Measurements from ENCODE around the gene EXOC3.

Gene EXOC3

DNA sequence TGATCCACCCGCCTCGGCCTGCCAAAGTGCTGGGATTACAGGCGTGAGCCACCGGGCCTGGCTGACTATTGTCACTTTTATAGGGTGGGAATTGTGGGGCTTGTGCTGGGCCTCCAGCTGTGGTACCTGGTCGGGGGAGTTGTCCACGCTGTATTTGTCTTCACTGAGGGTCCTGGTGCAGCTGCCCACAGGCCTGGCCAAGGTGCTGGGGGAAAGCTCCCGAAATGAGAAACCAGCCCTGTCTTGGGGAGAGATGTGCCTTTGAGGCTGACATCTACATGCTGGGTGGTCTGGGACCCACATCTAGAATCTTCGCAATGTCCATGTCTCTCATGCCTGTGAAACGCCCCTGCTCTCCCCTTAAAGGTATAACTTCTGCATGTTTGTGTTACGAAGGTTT, 2.6 kb downstream of the EXOC3 start:
- no peak overlapping the region for H2AFZ ChIP-seq (ENCODE audit: low read length)
- H3F3A ChIP-seq (ENCODE audit: low read depth): no peaks in the 10 kb centered on the region
- H3K36me3 ChIP-seq (ENCODE audit: insufficient read depth, low read length): peaks cover 34% of the 10 kb centered on the region; the same call in 1 of the 2 replicates
- no peaks in the 10 kb centered on the region for H3K9me3 ChIP-seq (ENCODE audit: insufficient read depth, low read depth, low read length)
- H3K9ac ChIP-seq (ENCODE audit: low read depth, low read length, poor library complexity, severe bottlenecking): peak overlapping the region; percentile 33
- H3K4me2 ChIP-seq (ENCODE audit: low read depth, low read length, poor library complexity, severe bottlenecking): peak overlapping the region; percentile 23
- peaks cover 37% of the 10 kb centered on the region for H3K4me1 ChIP-seq (ENCODE audit: insufficient read depth, low read length, poor library complexity, severe bottlenecking)
- peaks cover 55% of the 10 kb centered on the region for H3K79me2 ChIP-seq (ENCODE audit: insufficient read depth, low read length)
- no peaks in the 10 kb centered on the region for H3K9me2 ChIP-seq (replicated peaks; ENCODE audit: low read depth, low read length)
- H3K4me3 ChIP-seq (ENCODE audit: low read length, poor library complexity, severe bottlenecking): no peak overlapping the region
- no peaks in the 10 kb centered on the region for H3K27me3 ChIP-seq (ENCODE audit: insufficient read depth, low read length, poor library complexity, severe bottlenecking)
- TF ChIP-seq EZH2phosphoT487 (IDR thresholded peaks at IDR 0.05; ENCODE audit: borderline replicate concordance): no peak
- TF ChIP-seq, protein P1, sequence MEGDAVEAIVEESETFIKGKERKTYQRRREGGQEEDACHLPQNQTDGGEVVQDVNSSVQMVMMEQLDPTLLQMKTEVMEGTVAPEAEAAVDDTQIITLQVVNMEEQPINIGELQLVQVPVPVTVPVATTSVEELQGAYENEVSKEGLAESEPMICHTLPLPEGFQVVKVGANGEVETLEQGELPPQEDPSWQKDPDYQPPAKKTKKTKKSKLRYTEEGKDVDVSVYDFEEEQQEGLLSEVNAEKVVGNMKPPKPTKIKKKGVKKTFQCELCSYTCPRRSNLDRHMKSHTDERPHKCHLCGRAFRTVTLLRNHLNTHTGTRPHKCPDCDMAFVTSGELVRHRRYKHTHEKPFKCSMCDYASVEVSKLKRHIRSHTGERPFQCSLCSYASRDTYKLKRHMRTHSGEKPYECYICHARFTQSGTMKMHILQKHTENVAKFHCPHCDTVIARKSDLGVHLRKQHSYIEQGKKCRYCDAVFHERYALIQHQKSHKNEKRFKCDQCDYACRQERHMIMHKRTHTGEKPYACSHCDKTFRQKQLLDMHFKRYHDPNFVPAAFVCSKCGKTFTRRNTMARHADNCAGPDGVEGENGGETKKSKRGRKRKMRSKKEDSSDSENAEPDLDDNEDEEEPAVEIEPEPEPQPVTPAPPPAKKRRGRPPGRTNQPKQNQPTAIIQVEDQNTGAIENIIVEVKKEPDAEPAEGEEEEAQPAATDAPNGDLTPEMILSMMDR (conservative IDR thresholded peaks at IDR 0.05; ENCODE audit: low read length): no peak
- H4K20me1 ChIP-seq (ENCODE audit: insufficient read depth, low read length, poor library complexity, severe bottlenecking): peaks cover 17% of the 10 kb centered on the region

DNA sequence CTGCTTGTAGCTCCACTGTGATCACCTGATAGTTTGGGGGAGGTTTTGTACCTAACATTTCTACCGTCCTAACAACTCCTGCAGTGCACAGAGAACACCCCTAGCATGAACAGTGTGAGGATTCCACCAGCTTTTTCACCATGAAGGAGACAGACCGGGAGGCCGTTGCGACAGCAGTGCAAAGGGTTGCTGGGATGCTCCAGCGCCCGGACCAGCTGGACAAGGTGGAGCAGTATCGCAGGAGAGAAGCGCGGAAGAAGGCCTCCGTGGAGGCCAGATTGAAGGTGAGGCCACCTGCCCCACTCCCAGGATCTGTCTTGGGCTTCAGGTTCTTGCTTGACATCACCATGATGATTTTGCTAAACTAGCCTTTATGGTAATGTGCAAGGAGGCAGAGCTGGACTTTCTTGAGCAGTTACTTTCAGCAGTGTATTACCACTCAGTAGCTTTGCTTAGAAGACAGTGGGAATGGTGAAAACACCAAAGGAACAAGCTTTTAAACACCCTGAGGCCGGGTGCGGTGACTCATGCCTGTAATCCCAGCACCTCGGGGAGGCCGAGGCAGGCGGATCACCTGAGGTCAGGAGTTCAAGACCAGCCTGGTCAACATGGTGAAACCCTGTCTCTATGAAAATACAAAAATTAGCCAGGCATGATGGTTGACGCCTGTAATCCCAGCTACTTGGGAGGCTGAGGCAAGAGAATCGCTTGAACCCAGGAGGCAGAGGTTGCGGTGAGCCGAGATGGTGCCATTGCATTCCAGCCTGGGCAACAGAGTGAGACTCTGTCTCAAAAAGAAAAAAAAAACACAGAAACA, 3.3 kb downstream of the EXOC3 start:
- no peaks in the 10 kb centered on the region for H3K27me3 ChIP-seq (ENCODE audit: insufficient read depth, low read length, poor library complexity, severe bottlenecking)
- H3K79me2 ChIP-seq (ENCODE audit: insufficient read depth, low read length): peaks cover 59% of the 10 kb centered on the region
- H3K4me2 ChIP-seq (ENCODE audit: low read depth, low read length, poor library complexity, severe bottlenecking): peak overlapping the region; percentile 23
- H3K4me1 ChIP-seq (ENCODE audit: insufficient read depth, low read length, poor library complexity, severe bottlenecking): peaks cover 31% of the 10 kb centered on the region
- no peak for TF ChIP-seq EZH2phosphoT487 (IDR thresholded peaks at IDR 0.05; ENCODE audit: borderline replicate concordance)
- TF ChIP-seq, protein P1 (conservative IDR thresholded peaks at IDR 0.05; ENCODE audit: low read length): no peak
- no peak overlapping the region for H3K4me3 ChIP-seq (ENCODE audit: low read length, poor library complexity, severe bottlenecking)
- H3K9ac ChIP-seq (ENCODE audit: low read depth, low read length, poor library complexity, severe bottlenecking): peak overlapping the region; percentile 33
- H2AFZ ChIP-seq (ENCODE audit: low read length): no peak overlapping the region
- H3K36me3 ChIP-seq (ENCODE audit: insufficient read depth, low read length): peaks cover 39% of the 10 kb centered on the region; the same call in 1 of the 2 replicates
- no peaks in the 10 kb centered on the region for H3K9me2 ChIP-seq (replicated peaks; ENCODE audit: low read depth, low read length)
- H4K20me1 ChIP-seq (ENCODE audit: insufficient read depth, low read length, poor library complexity, severe bottlenecking): peaks cover 17% of the 10 kb centered on the region
- no peaks in the 10 kb centered on the region for H3F3A ChIP-seq (ENCODE audit: low read depth)
- peaks cover 5% of the 10 kb centered on the region; the same call in 1 of the 2 replicates for H3K9me3 ChIP-seq (ENCODE audit: insufficient read depth, low read depth, low read length)

DNA sequence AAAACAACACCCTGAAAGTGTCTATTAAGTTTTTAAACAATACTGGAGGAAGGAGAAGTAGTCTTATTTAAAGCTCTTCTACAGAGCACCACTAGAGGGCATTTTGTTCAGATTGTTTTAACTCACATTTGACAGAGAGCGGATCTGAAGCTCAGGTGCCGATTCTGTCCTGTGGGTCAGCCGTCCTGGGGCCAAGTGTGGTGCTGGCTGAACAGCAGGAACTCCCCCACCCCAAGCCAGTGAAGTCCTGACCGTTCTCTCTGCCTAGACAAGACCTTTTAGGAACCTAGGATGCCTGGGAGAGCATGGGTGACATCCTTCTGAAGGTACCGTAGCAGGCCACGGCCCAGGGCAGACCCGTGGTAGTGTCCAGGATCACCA, 3.9 kb downstream of the EXOC3 start:
- Histone ChIP-seq H3K9ac (ENCODE audit: low read depth, low read length, poor library complexity, severe bottlenecking) (no peak overlapping the region), H2AFZ (ENCODE audit: low read length) (no peak overlapping the region), H3K27me3 (ENCODE audit: insufficient read depth, low read length, poor library complexity, severe bottlenecking) (no peaks in the 10 kb centered on the region), H3K79me2 (ENCODE audit: insufficient read depth, low read length) (peaks cover 56% of the 10 kb centered on the region), H3K4me3 (ENCODE audit: low read length, poor library complexity, severe bottlenecking) (no peak overlapping the region), H3K4me2 (ENCODE audit: low read depth, low read length, poor library complexity, severe bottlenecking) (no peak overlapping the region), H3K36me3 (ENCODE audit: insufficient read depth, low read length) (peaks cover 44% of the 10 kb centered on the region; the same call in 1 of the 2 replicates), H3K9me3 (ENCODE audit: insufficient read depth, low read depth, low read length) (peaks cover 11% of the 10 kb centered on the region; the same call in 1 of the 2 replicates), H3K4me1 (ENCODE audit: insufficient read depth, low read length, poor library complexity, severe bottlenecking) (peaks cover 27% of the 10 kb centered on the region), H3F3A (ENCODE audit: low read depth) (no peaks in the 10 kb centered on the region), H4K20me1 (ENCODE audit: insufficient read depth, low read length, poor library complexity, severe bottlenecking) (peaks cover 17% of the 10 kb centered on the region), H3K9me2 (replicated peaks; ENCODE audit: low read depth, low read length) (no peaks in the 10 kb centered on the region)
- no peak for TF ChIP-seq EZH2phosphoT487 (IDR thresholded peaks at IDR 0.05; ENCODE audit: borderline replicate concordance)
- TF ChIP-seq, protein P1 (conservative IDR thresholded peaks at IDR 0.05; ENCODE audit: low read length): peak; percentile 74
